GM18517 (cell line): Measurements from ENCODE around the gene MLKL.
"Not testable (repeated sequence)": the region's sequence is repeated elsewhere in the genome, so short reads cannot be mapped to it uniquely, and the experiment has no call there.

Source experiments
- ATAC-seq: cut with Tn5 transposase; IDR thresholded peaks from one replicate; pipeline ENCODE4 v1.9.1; 2021; ENCODE audit warnings: mild to moderate bottlenecking, moderate library complexity; ENCODE audit not compliant: unreplicated experiment

The MLKL gene

GRCh38 chr16:74732707-74733350 lies 32.2 kb upstream of the MLKL start:
- no peak for ATAC-seq

- no peak for ATAC-seq
These were observed 31.3 kb upstream of the MLKL start for GRCh38 chr16:74731853-74732477.

- ATAC-seq = no peak
These were observed 29.4 kb upstream of the MLKL start for GRCh38 chr16:74729783-74730683.

GRCh38 chr16:74727903-74728302 lies 27.2 kb upstream of the MLKL start:
- ATAC-seq = no peak

- ATAC-seq = no peak
These were observed 26.1 kb upstream of the MLKL start for GRCh38 chr16:74726716-74727115.

GRCh38 chr16:74725651-74726455 lies 25.2 kb upstream of the MLKL start:
- no peak for ATAC-seq

- no peak for ATAC-seq
These were observed 24.3 kb upstream of the MLKL start for GRCh38 chr16:74724820-74725549.

GRCh38 chr16:74723256-74723655 lies 22.6 kb upstream of the MLKL start:
- no peak for ATAC-seq

- not testable (repeated sequence) for ATAC-seq
These were observed 21.5 kb upstream of the MLKL start for GRCh38 chr16:74722156-74722555.

- no peak for ATAC-seq
These were observed 21.1 kb upstream of the MLKL start for GRCh38 chr16:74721716-74722115.

GRCh38 chr16:74720579-74720978 lies 19.9 kb upstream of the MLKL start:
- no peak for ATAC-seq

- ATAC-seq = no peak
These were observed 18.3 kb upstream of the MLKL start for GRCh38 chr16:74718741-74719610.

GRCh38 chr16:74718140-74718539 lies 17.5 kb upstream of the MLKL start:
- ATAC-seq = no peak

- no peak for ATAC-seq
These were observed 16.7 kb upstream of the MLKL start for GRCh38 chr16:74717367-74717766.

- no peak for ATAC-seq
These were observed 15.7 kb upstream of the MLKL start for GRCh38 chr16:74716355-74716754.

GRCh38 chr16:74713876-74714275 lies 13.2 kb upstream of the MLKL start:
- ATAC-seq = no peak

- no peak for ATAC-seq
These were observed 12.7 kb upstream of the MLKL start for GRCh38 chr16:74713325-74713724.

GRCh38 chr16:74711938-74712337 lies 11.3 kb upstream of the MLKL start:
- ATAC-seq = no peak

GRCh38 chr16:74710401-74710800 lies 9.7 kb upstream of the MLKL start:
- ATAC-seq = no peak
